IgD-negative memory B cell (primary cell): ENCODE data around the gene PEX14. TPM values are rescaled to one million over a fixed set of nuclear protein-coding genes. Genes with fewer than 3 reads are reported as not detected.
A peak's percentile ranks its signal among the peaks of the same experiment; 100 is the strongest.

ENCODE experiments used
- H3K27ac Mint-ChIP-seq, 3 donors: one replicate each; pipeline ENCODE4 v1.8.0; 2020 to 2022; ENCODE audit warnings: mild to moderate bottlenecking in 3 of 3, mixed read lengths in 3 of 3, moderate library complexity in 1 of 3
- H3K27me3 Mint-ChIP-seq: one replicate; pipeline ENCODE4 v1.8.0; 2021; ENCODE audit warnings: mixed read lengths
- H3K36me3 Mint-ChIP-seq: one replicate; pipeline ENCODE4 v1.8.0; 2020; ENCODE audit warnings: mild to moderate bottlenecking, mixed read lengths
- H3K4me1 Mint-ChIP-seq, 3 donors: one replicate each; pipeline ENCODE4 v1.8.0; 2020 to 2022; ENCODE audit warnings: mixed read lengths in 3 of 3, mild to moderate bottlenecking in 1 of 3
- H3K4me3 Mint-ChIP-seq, 4 donors: one replicate each; pipeline ENCODE4 v1.8.0; 2020 to 2022; ENCODE audit warnings: mild to moderate bottlenecking in 4 of 4, mixed read lengths in 4 of 4, moderate library complexity in 3 of 4
- H3K9me3 Mint-ChIP-seq, 3 donors: one replicate each; pipeline ENCODE4 v1.8.0; 2020 to 2021; ENCODE audit warnings: mixed read lengths in 3 of 3, mild to moderate bottlenecking in 1 of 3
- polyA plus RNA-seq: library from polyadenylated mRNA; unstranded; fragments of 300-500 nt; fragmentation: Illumina TruSeq; gene quantifications from one replicate; pipeline ENCODE4 v1.2.3, GENCODE V29; 2021

Gene PEX14
- polyA plus RNA-seq, 1 donor from 2014 or later, result 7.6 TPM

DNA sequence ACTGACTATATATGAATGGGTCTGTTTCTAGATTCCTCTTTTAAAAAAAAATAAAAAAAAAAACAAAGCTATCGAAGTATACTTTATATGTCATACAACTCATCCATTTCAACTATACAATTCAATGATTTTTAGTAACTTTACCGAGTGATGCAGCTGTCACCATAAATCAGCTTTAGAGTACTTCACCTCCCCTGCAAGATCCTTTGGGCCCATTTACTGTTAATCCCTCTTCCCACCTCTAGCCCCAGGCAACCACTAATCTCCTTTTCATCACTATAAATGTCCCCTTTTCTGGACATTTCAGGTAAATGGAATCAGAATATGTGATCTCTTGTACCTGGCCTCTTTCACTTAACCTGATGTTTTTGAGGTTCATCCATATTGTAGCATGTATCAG, 133.9 kb downstream of the PEX14 start:
- Mint-ChIP-seq H3K27ac (peak overlapping the region in 1 of 3 donors; percentile 72), H3K36me3 (peaks cover 10% of the 10 kb centered on the region), H3K9me3 (no peaks in the 10 kb centered on the region), H3K4me1 (peaks cover 0 to 2% (median 0%) of the 10 kb centered on the region in 3 donors), H3K4me3 (no peak overlapping the region), H3K27me3 (no peaks in the 10 kb centered on the region)

GRCh38 chr1:10610901-10611600, 136.3 kb downstream of the PEX14 start:
- H3K27ac Mint-ChIP-seq, result no peak overlapping the region
- peaks cover 4 to 11% (median 10%) of the 10 kb centered on the region in 3 donors for H3K4me1 Mint-ChIP-seq
- H3K9me3 Mint-ChIP-seq, result no peaks in the 10 kb centered on the region
- H3K36me3 Mint-ChIP-seq, result peaks cover 8% of the 10 kb centered on the region
- H3K4me3 Mint-ChIP-seq, result no peak overlapping the region
- H3K27me3 Mint-ChIP-seq, result no peaks in the 10 kb centered on the region

GRCh38 chr1:10612436-10613160, 137.8 kb downstream of the PEX14 start:
- H3K4me1 Mint-ChIP-seq, result peaks cover 4 to 11% (median 10%) of the 10 kb centered on the region in 3 donors
- no peaks in the 10 kb centered on the region for H3K27me3 Mint-ChIP-seq
- H3K27ac Mint-ChIP-seq, result no peak overlapping the region
- H3K36me3 Mint-ChIP-seq, result peaks cover 5% of the 10 kb centered on the region
- no peak overlapping the region for H3K4me3 Mint-ChIP-seq
- no peaks in the 10 kb centered on the region for H3K9me3 Mint-ChIP-seq

DNA sequence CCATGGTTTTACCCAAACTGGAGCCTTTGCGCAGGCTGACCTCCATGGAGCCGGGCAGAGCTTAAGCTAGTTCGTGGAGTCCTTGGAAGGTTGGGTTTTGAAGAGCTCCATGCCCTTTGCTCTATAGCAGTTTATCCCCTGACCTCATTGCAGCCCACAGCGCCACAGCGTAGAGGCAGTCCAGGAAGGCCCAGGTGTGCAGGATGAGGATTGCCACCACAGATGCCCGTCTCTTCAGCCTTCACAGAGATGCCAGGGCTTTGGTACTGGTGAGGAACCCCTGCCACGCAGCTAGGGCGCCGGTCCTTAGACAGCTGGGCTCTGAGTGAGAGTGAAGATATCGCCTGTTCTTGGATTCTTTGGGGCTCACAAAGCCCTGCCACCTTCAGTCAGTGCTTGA, 138.6 kb downstream of the PEX14 start:
- H3K9me3 Mint-ChIP-seq, result no peaks in the 10 kb centered on the region
- H3K36me3 Mint-ChIP-seq, result peaks cover 5% of the 10 kb centered on the region
- H3K27me3 Mint-ChIP-seq, result no peaks in the 10 kb centered on the region
- H3K4me1 Mint-ChIP-seq, result peaks cover 4 to 11% (median 10%) of the 10 kb centered on the region in 3 donors
- no peak overlapping the region for H3K27ac Mint-ChIP-seq
- H3K4me3 Mint-ChIP-seq, result no peak overlapping the region

DNA sequence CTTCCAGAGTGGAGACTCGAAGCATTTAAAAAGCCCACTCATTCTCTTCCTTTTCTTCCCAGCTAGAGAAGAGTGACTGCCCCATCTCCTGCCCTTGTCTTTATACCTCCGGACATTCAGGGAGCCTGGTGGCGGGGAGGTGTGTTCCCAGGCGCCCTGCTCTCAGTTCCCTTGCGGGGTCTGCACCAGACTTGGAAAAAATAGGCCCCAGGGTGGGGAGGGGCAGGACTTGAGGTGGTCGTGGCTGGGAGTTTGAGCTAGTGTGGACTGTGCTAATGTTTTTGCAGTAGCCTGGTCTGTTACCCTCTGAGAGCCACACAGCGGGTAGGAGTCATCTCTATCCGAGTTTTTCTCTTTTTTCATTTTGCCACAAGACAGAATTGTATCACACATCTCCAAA, 139.1 kb downstream of the PEX14 start:
- peaks cover 4 to 11% (median 10%) of the 10 kb centered on the region in 3 donors for H3K4me1 Mint-ChIP-seq
- H3K27ac Mint-ChIP-seq, result peak overlapping the region in 2 of 3 donors; percentile 16 to 62

GRCh38 chr1:10614377-10615225, 139.9 kb downstream of the PEX14 start:
- Mint-ChIP-seq H3K9me3 (no peaks in the 10 kb centered on the region), H3K4me1 (peaks cover 4 to 11% (median 10%) of the 10 kb centered on the region in 3 donors), H3K27me3 (no peaks in the 10 kb centered on the region), H3K36me3 (peaks cover 1% of the 10 kb centered on the region), H3K27ac (peak overlapping the region in 1 of 3 donors; percentile 62), H3K4me3 (peak overlapping the region in 2 of 4 donors; percentile 13 to 60)

More for the DNA sequence above, 139.1 kb downstream of the PEX14 start:
- H3K4me3 Mint-ChIP-seq, result peak overlapping the region in 1 of 4 donors; percentile 28
- H3K27me3 Mint-ChIP-seq, result no peaks in the 10 kb centered on the region
- no peaks in the 10 kb centered on the region for H3K9me3 Mint-ChIP-seq
- peaks cover 4% of the 10 kb centered on the region for H3K36me3 Mint-ChIP-seq

GRCh38 chr1:10615332-10615731, 140.6 kb downstream of the PEX14 start:
- Mint-ChIP-seq H3K36me3 (peaks cover 1% of the 10 kb centered on the region), H3K9me3 (no peaks in the 10 kb centered on the region), H3K27me3 (no peaks in the 10 kb centered on the region), H3K4me3 (peak overlapping the region in 1 of 4 donors; percentile 60), H3K27ac (peak overlapping the region in 1 of 3 donors; percentile 48), H3K4me1 (peaks cover 4 to 11% (median 10%) of the 10 kb centered on the region in 3 donors)

DNA sequence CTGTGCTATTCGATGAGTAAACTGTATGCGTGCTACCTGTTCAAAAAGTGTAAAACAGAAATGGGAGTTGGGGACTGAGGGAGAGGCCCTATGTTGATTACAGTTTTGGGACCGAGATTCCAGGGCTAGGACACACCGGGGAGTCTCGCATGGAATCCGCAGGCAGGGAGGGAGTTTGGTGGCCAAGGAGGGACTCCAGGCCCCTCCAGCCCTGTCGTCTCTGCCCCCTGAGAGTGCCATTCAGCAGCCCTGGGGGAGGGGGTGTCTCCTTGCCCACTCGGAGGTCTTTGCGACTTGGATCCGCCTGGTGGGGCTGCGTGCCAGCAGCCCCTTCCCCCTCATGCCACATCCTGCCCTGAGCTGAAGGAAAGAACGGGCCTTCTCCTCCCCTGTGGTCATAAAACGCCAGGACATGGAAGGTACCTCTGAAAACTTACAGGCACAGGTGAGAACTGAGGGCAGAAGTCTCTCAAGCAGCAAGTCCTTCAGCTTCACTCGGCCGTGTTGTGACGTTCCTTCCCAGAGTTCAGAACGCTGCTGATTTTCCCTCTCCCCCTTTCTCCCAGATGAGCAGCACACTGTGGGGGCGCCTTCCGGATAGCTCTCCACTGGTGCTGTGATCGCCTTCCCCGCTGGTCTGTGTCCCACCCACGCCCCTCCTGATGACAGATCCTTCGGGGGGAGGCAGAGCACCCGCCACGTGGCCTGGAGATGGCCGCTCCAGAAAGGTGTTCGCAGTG, 141.4 kb downstream of the PEX14 start:
- Mint-ChIP-seq H3K27me3 (no peaks in the 10 kb centered on the region), H3K9me3 (no peaks in the 10 kb centered on the region), H3K4me3 (no peak overlapping the region), H3K27ac (peak overlapping the region in 1 of 3 donors; percentile 48), H3K4me1 (peaks cover 4 to 10% (median 9%) of the 10 kb centered on the region in 3 donors), H3K36me3 (peaks cover 1% of the 10 kb centered on the region)

DNA sequence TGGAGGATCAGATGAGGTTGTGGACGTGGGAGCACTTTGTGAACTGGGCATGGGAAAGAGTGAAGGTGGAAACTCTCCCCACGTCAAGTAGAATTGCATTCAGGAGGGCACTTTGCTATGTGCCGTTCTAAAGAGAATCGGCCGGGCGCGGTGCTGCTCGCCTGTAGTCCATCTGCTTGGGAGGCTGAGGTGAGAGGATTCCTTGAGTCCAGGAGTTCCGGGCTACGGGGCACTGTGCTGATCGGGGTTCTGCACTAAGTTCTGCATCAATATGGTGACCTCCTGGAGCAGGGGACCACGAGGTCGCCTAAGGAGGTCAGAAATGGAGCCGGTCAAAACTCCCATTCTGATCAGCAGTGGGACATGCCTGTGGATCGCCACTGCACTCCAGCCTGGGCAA, 141.9 kb downstream of the PEX14 start:
- no peak overlapping the region for H3K4me3 Mint-ChIP-seq
- no peaks in the 10 kb centered on the region for H3K27me3 Mint-ChIP-seq
- H3K36me3 Mint-ChIP-seq, result peaks cover 1% of the 10 kb centered on the region
- peaks cover 4 to 10% (median 9%) of the 10 kb centered on the region in 3 donors for H3K4me1 Mint-ChIP-seq
- peak overlapping the region in 1 of 3 donors; percentile 32 for H3K27ac Mint-ChIP-seq
- H3K9me3 Mint-ChIP-seq, result no peaks in the 10 kb centered on the region

GRCh38 chr1:10617318-10617717, 142.6 kb downstream of the PEX14 start:
- Mint-ChIP-seq H3K27ac (peak overlapping the region in 1 of 3 donors; percentile 32), H3K4me3 (no peak overlapping the region), H3K4me1 (peaks cover 4 to 10% (median 9%) of the 10 kb centered on the region in 3 donors), H3K27me3 (no peaks in the 10 kb centered on the region), H3K36me3 (peaks cover 1% of the 10 kb centered on the region), H3K9me3 (no peaks in the 10 kb centered on the region)

GRCh38 chr1:10617931-10618885, 143.5 kb downstream of the PEX14 start:
- H3K27ac Mint-ChIP-seq, result no peak overlapping the region
- H3K36me3 Mint-ChIP-seq, result peaks cover 2% of the 10 kb centered on the region
- H3K27me3 Mint-ChIP-seq, result no peaks in the 10 kb centered on the region
- H3K4me3 Mint-ChIP-seq, result no peak overlapping the region
- peaks cover 4 to 10% (median 9%) of the 10 kb centered on the region in 3 donors for H3K4me1 Mint-ChIP-seq
- H3K9me3 Mint-ChIP-seq, result no peaks in the 10 kb centered on the region

- peaks cover 2% of the 10 kb centered on the region for H3K36me3 Mint-ChIP-seq
Observed at GRCh38 chr1:10620776-10621175, 146.0 kb downstream of the PEX14 start.

DNA sequence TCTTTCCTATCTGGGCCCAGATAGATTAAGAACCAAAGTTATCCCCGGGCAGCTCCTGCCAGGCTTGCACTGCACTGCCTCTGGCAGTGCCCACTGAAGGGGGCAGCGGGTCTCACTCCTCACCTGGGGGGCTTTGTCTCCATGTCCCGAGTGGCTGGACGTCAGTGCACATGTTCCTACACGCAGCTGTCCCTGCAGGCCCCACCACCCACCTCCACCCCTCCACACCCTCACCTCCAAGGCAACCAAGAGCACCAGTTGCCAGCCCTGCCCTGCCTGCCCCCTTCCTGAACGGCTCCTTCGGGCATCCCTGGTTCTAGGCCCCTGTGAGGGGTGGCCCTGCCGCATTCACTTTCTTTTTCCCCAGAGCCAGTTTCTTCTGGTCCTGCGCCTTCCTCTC, 147.2 kb downstream of the PEX14 start:
- Mint-ChIP-seq H3K27ac (no peak overlapping the region), H3K9me3 (no peaks in the 10 kb centered on the region), H3K36me3 (peaks cover 2% of the 10 kb centered on the region)

More at GRCh38 chr1:10620776-10621175, 146.0 kb downstream of the PEX14 start:
- Mint-ChIP-seq H3K4me3 (no peak overlapping the region), H3K27me3 (no peaks in the 10 kb centered on the region), H3K4me1 (no peaks in the 10 kb centered on the region), H3K27ac (no peak overlapping the region), H3K9me3 (no peaks in the 10 kb centered on the region)

More for the DNA sequence above, 147.2 kb downstream of the PEX14 start:
- H3K4me3 Mint-ChIP-seq, result no peak overlapping the region
- no peaks in the 10 kb centered on the region for H3K4me1 Mint-ChIP-seq
- no peaks in the 10 kb centered on the region for H3K27me3 Mint-ChIP-seq
